ENCODE results near the gene IQCE.
"Not testable (repeated sequence)": the region's sequence is repeated elsewhere in the genome, so short reads cannot be mapped to it uniquely, and the experiment has no call there.

Gene IQCE

GRCh38 chr7:2520761-2521290 lies 38.0 kb upstream of the IQCE start:
- DNase-seq (ENCODE audit: extremely low read depth in 1 of 2, low read depth in 1 of 2), result no peak

- DNase-seq (ENCODE audit: extremely low read depth in 1 of 2, low read depth in 1 of 2), result no peak
Observed at GRCh38 chr7:2521341-2521745, 37.4 kb upstream of the IQCE start.

- DNase-seq (ENCODE audit: extremely low read depth in 1 of 2, low read depth in 1 of 2), result peak; percentile 65 to 81
Observed at GRCh38 chr7:2521952-2522591, 36.7 kb upstream of the IQCE start.

GRCh38 chr7:2522780-2523433 lies 35.9 kb upstream of the IQCE start:
- DNase-seq (ENCODE audit: extremely low read depth in 1 of 2, low read depth in 1 of 2), result no peak

GRCh38 chr7:2523461-2523936 lies 35.3 kb upstream of the IQCE start:
- DNase-seq (ENCODE audit: extremely low read depth in 1 of 2, low read depth in 1 of 2), result no peak

GRCh38 chr7:2523941-2524807 lies 34.6 kb upstream of the IQCE start:
- DNase-seq (ENCODE audit: extremely low read depth in 1 of 2, low read depth in 1 of 2), result no peak

- no peak for DNase-seq (ENCODE audit: extremely low read depth in 1 of 2, low read depth in 1 of 2)
Observed at GRCh38 chr7:2524808-2525657, 33.7 kb upstream of the IQCE start.

- no peak for DNase-seq (ENCODE audit: extremely low read depth in 1 of 2, low read depth in 1 of 2)
Observed at GRCh38 chr7:2525658-2526630, 32.8 kb upstream of the IQCE start.

- DNase-seq (ENCODE audit: extremely low read depth in 1 of 2, low read depth in 1 of 2), result no peak
Observed at GRCh38 chr7:2526659-2527504, 31.9 kb upstream of the IQCE start.

GRCh38 chr7:2527505-2528467 lies 31.0 kb upstream of the IQCE start:
- DNase-seq (ENCODE audit: extremely low read depth in 1 of 2, low read depth in 1 of 2), result no peak

- no peak for DNase-seq (ENCODE audit: extremely low read depth in 1 of 2, low read depth in 1 of 2)
Observed at GRCh38 chr7:2528481-2529095, 30.2 kb upstream of the IQCE start.

GRCh38 chr7:2529161-2530070 lies 29.4 kb upstream of the IQCE start:
- DNase-seq (ENCODE audit: extremely low read depth in 1 of 2, low read depth in 1 of 2), result no peak

- DNase-seq (ENCODE audit: extremely low read depth in 1 of 2, low read depth in 1 of 2), result peak; percentile 66 to 75
Observed at GRCh38 chr7:2530071-2530987, 28.4 kb upstream of the IQCE start.

- DNase-seq (ENCODE audit: extremely low read depth in 1 of 2, low read depth in 1 of 2), result not testable (repeated sequence)
Observed at GRCh38 chr7:2530994-2531795, 27.6 kb upstream of the IQCE start.
